GM12892 (cell line): ENCODE measurements around the gene PGAM2.

ENCODE experiments used
- POLR2A ChIP-seq: IDR thresholded peaks from 2 replicates; pipeline ENCODE4 v1.6.1; 2011; ENCODE audit warnings: low read depth, low read length, control low read depth
- POLR2AphosphoS5 ChIP-seq: IDR thresholded peaks from 2 replicates; pipeline ENCODE4 v1.6.1; 2011; ENCODE audit warnings: low read depth, low read length, control low read depth
- TAF1 ChIP-seq: IDR thresholded peaks from 2 replicates; pipeline ENCODE4 v1.6.1; 2011; ENCODE audit warnings: low read depth, mild to moderate bottlenecking, control low read depth, low read length, borderline replicate concordance

DNA sequence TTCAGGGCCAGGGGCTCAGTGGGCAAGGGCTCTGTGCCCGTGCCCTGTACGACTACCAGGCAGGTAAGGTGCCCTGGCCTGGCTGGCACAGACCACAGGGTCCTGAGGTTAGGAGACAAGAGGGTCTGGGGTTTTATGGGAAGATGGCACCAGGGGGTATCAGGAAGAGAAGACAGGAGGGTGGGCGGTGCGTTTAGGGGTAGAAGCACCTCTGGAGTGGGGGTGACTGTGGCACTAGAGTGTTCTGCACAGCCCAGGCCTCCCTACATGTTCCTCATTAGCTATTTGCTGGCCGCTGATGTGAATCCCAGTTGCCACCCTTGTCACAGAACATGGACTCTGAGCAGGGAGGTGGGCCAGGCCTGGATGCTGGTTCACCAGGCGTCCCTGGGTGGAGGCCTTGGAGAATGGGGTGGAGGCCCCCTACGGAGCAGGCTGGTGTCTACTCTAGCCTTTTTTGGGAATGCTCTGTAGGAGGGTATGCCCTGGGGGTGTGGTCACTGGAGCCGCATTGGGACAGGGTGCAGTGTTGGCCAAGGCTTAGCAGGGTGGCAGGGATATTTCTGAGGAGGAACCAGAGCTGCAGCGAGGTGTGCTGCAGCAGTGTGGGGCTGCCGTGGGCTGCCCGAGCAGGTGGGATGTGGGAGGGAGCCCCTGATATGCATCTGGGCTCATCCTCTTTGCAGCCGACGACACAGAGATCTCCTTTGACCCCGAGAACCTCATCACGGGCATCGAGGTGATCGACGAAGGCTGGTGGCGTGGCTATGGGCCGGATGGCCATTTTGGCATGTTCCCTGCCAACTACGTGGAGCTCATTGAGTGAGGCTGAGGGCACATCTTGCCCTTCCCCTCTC, 5.0 kb downstream of the PGAM2 start:
- TF ChIP-seq POLR2A (no peak), POLR2AphosphoS5 (no peak), TAF1 (no peak)
